PC-9 (cell line): Measurements from ENCODE around the gene MLXIP.
"Not testable (repeated sequence)": the region's sequence is repeated elsewhere in the genome, so short reads cannot be mapped to it uniquely, and the experiment has no call there.

Experiments
- EZH2 ChIP-seq: fragments of 200-600 bp; sonication (generic); IDR thresholded peaks from 2 replicates; pipeline ENCODE4 v1.8.0; 2017; ENCODE audit warnings: antibody characterized with exemption, low read depth
- TF ChIP-seq, protein P1 (sequence below): fragments of 200-600 bp; sonication (generic); conservative IDR thresholded peaks from 2 replicates; pipeline ENCODE4 v1.6.1; 2017; ENCODE audit warnings: mixed run types, antibody characterized with exemption, mild to moderate bottlenecking, moderate library complexity

DNA sequence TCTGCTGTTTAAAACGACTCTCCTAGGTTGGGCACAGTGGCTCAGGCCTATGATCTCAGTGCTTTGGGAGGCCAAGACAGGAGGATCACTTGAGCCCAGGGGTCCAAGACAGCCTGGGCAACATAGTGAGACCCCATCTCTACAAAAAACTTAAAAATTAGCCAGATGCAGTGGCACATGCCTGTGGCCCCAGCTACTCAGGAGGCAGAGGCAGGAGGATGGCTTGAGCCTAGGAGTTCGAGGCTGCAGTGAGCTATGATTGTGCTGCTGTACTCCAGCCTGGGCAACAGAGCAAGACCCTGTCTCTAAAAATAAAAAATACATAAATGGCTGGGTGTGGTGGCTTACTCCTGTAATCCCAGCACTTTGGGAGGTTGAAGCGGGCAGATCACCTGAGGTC, 37.1 kb upstream of the MLXIP start:
- TF ChIP-seq, protein P1, sequence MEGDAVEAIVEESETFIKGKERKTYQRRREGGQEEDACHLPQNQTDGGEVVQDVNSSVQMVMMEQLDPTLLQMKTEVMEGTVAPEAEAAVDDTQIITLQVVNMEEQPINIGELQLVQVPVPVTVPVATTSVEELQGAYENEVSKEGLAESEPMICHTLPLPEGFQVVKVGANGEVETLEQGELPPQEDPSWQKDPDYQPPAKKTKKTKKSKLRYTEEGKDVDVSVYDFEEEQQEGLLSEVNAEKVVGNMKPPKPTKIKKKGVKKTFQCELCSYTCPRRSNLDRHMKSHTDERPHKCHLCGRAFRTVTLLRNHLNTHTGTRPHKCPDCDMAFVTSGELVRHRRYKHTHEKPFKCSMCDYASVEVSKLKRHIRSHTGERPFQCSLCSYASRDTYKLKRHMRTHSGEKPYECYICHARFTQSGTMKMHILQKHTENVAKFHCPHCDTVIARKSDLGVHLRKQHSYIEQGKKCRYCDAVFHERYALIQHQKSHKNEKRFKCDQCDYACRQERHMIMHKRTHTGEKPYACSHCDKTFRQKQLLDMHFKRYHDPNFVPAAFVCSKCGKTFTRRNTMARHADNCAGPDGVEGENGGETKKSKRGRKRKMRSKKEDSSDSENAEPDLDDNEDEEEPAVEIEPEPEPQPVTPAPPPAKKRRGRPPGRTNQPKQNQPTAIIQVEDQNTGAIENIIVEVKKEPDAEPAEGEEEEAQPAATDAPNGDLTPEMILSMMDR, result not testable (repeated sequence)
- not testable (repeated sequence) for TF ChIP-seq EZH2
